ENCODE measurements around the gene FBXO45.

DNA sequence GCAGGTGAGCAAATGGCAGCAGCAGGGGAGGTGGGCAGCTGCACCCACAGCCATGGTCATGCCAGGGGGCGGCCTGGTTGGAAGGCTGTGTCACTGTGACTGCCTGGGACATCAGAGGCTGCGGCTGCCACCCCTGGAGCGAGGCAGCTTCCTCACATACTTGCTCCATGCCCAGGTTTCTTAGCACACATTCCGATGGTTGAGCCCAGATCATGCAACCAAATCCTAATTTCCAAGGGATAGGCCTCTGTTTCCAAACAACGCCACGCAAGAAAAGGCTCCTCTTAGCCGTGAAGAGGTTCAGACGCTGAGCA is 59.4 kb downstream of the FBXO45 start:
- TF ChIP-seq, protein P1, sequence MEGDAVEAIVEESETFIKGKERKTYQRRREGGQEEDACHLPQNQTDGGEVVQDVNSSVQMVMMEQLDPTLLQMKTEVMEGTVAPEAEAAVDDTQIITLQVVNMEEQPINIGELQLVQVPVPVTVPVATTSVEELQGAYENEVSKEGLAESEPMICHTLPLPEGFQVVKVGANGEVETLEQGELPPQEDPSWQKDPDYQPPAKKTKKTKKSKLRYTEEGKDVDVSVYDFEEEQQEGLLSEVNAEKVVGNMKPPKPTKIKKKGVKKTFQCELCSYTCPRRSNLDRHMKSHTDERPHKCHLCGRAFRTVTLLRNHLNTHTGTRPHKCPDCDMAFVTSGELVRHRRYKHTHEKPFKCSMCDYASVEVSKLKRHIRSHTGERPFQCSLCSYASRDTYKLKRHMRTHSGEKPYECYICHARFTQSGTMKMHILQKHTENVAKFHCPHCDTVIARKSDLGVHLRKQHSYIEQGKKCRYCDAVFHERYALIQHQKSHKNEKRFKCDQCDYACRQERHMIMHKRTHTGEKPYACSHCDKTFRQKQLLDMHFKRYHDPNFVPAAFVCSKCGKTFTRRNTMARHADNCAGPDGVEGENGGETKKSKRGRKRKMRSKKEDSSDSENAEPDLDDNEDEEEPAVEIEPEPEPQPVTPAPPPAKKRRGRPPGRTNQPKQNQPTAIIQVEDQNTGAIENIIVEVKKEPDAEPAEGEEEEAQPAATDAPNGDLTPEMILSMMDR (IDR thresholded peaks at IDR 0.05), result no peak
- no peak for TF ChIP-seq POLR2A (IDR thresholded peaks at IDR 0.05)
